IMR-90 (cell line): ENCODE data around the gene THRB. TPM values are rescaled to one million over a fixed set of nuclear protein-coding genes. Genes with fewer than 3 reads are reported as not detected.

Source experiments
- ATAC-seq: fragments of 200-7000 bp; cut with Tn5 transposase; 2 replicates; pipeline ENCODE4 v1.9.1; 2020; ENCODE audit warnings: low read depth, mild to moderate bottlenecking, moderate library complexity
- BruUV-seq: library from RNA; stranded (reverse); fragments of 400-500 nt; replicated peaks from 2 replicates; lab custom pipeline; 2021; lab: Mats Ljungman, UMichigan
- CTCF ChIA-PET: fragments of 300-600 bp; formaldehyde crosslinking; extraction: SDS; loops from one replicate; lab custom pipeline; 2021; ENCODE audit warnings: antibody characterized with exemption; lab: Yijun Ruan, JAX
- POLR2A ChIA-PET: fragments of 300-600 bp; sonication (Branson Sonifier 250); formaldehyde crosslinking; loops from one replicate; lab custom pipeline; 2022; ENCODE audit warnings: antibody characterized with exemption; ENCODE audit not compliant: unreplicated experiment; lab: Charles Lee
- DNase-seq: peaks from one replicate; pipeline ENCODE4 v3.0.0; 2013
- H2AFZ ChIP-seq: replicated peaks from 2 replicates; pipeline ENCODE3; 2013; ENCODE audit warnings: low read length, mild to moderate bottlenecking; ENCODE audit not compliant: poor library complexity
- H2AK5ac ChIP-seq: 2 replicates; pipeline ENCODE4 v1.6.1; 2013; ENCODE audit warnings: low read depth, low read length, inconsistent platforms
- H2AK9ac ChIP-seq: replicated peaks from 2 replicates; pipeline ENCODE3; 2013; ENCODE audit warnings: mild to moderate bottlenecking, low read depth, low read length, moderate library complexity; ENCODE audit not compliant: poor library complexity
- H2BK120ac ChIP-seq: 2 replicates; pipeline ENCODE4 v1.6.1; 2013; ENCODE audit warnings: low read depth, low read length, inconsistent platforms
- H2BK15ac ChIP-seq: 3 replicates; pipeline ENCODE4 v1.6.1; 2013; ENCODE audit warnings: low read depth, low read length, inconsistent platforms
- H2BK20ac ChIP-seq: 2 replicates; pipeline ENCODE4 v1.6.1; 2013; ENCODE audit warnings: low read depth, mild to moderate bottlenecking, inconsistent platforms, low read length, moderate library complexity
- H2BK5ac ChIP-seq: 2 replicates; pipeline ENCODE4 v1.6.1; 2013; ENCODE audit warnings: mild to moderate bottlenecking, low read depth, low read length, inconsistent platforms; ENCODE audit not compliant: poor library complexity, severe bottlenecking
- H3K14ac ChIP-seq: replicated peaks from 2 replicates; pipeline ENCODE4 v1.6.1; 2013; ENCODE audit warnings: low read depth, low read length, inconsistent platforms
- H3K18ac ChIP-seq: 2 replicates; pipeline ENCODE4 v1.6.1; 2013; ENCODE audit warnings: low read depth, low read length, control low read depth
- H3K23ac ChIP-seq: 2 replicates; pipeline ENCODE4 v1.6.1; 2013; ENCODE audit warnings: low read depth, low read length, inconsistent platforms
- H3K27ac ChIP-seq: 2 replicates; pipeline ENCODE4 v1.5.1; 2013; ENCODE audit warnings: mild to moderate bottlenecking, control low read depth, low read length; ENCODE audit not compliant: insufficient read depth
- H3K27me3 ChIP-seq: 2 replicates; pipeline ENCODE4 v1.6.1; 2013; ENCODE audit warnings: low read length; ENCODE audit not compliant: control insufficient read depth, insufficient read depth
- H3K36me3 ChIP-seq: 2 replicates; pipeline ENCODE4 v1.6.1; 2013; ENCODE audit warnings: low read length, mixed read lengths; ENCODE audit not compliant: control insufficient read depth, insufficient read depth
- H3K4ac ChIP-seq: 2 replicates; pipeline ENCODE4 v1.6.1; 2013; ENCODE audit warnings: low read depth, low read length, inconsistent platforms
- H3K4me1 ChIP-seq: 2 replicates; pipeline ENCODE4 v1.6.1; 2013; ENCODE audit warnings: low read length, mixed read lengths; ENCODE audit not compliant: control insufficient read depth, insufficient read depth
- H3K4me2 ChIP-seq: 2 replicates; pipeline ENCODE4 v1.6.1; 2013; ENCODE audit warnings: low read depth, mild to moderate bottlenecking, control low read depth, low read length, moderate library complexity
- H3K4me3 ChIP-seq: 2 replicates; pipeline ENCODE4 v1.5.1; 2013; ENCODE audit warnings: low read depth, mild to moderate bottlenecking, control low read depth, low read length, moderate library complexity; ENCODE audit not compliant: insufficient read depth
- H3K56ac ChIP-seq: 2 replicates; pipeline ENCODE4 v1.6.1; 2013; ENCODE audit warnings: low read length, inconsistent platforms; ENCODE audit not compliant: insufficient read depth; ENCODE audit errors: extremely low read depth
- H3K79me1 ChIP-seq, 2 experiments: 2 replicates each; pipeline ENCODE4 v1.6.1; 2013; ENCODE audit warnings: low read length in 2 of 2, inconsistent platforms in 1 of 2, low read depth in 1 of 2
- H3K9ac ChIP-seq: 2 replicates; pipeline ENCODE4 v1.6.1; 2013; ENCODE audit warnings: low read depth, low read length, control low read depth
- H3K9me1 ChIP-seq: 2 replicates; pipeline ENCODE4 v1.6.1; 2013; ENCODE audit warnings: low read length, inconsistent platforms; ENCODE audit not compliant: insufficient read depth
- H3K9me3 ChIP-seq: 2 replicates; pipeline ENCODE4 v1.6.1; 2013; ENCODE audit warnings: low read length; ENCODE audit not compliant: control insufficient read depth, insufficient read depth
- H4K20me1 ChIP-seq: 2 replicates; pipeline ENCODE4 v1.6.1; 2013; ENCODE audit warnings: low read length, inconsistent platforms; ENCODE audit not compliant: insufficient read depth
- H4K5ac ChIP-seq: 2 replicates; pipeline ENCODE4 v1.6.1; 2013; ENCODE audit warnings: mild to moderate bottlenecking, low read depth, low read length, control low read depth
- H4K8ac ChIP-seq, 2 experiments: 2 replicates each; pipeline ENCODE4 v1.6.1; 2013; ENCODE audit warnings: low read depth in 2 of 2, low read length in 2 of 2, control low read depth in 1 of 2, inconsistent platforms in 1 of 2
- H4K91ac ChIP-seq: 2 replicates; pipeline ENCODE4 v1.6.1; 2013; ENCODE audit warnings: low read depth, low read length, inconsistent platforms; ENCODE audit not compliant: insufficient read depth
- CHD1 ChIP-seq: IDR thresholded peaks from 2 replicates; pipeline ENCODE4 v1.6.1; 2012; ENCODE audit warnings: low read depth, low read length, improper control_type of control experiment
- CTCF ChIP-seq: conservative IDR thresholded peaks from 2 replicates; pipeline ENCODE4 v1.5.1; 2012; ENCODE audit warnings: mild to moderate bottlenecking, low read depth, low read length, improper control_type of control experiment
- FOS ChIP-seq: fragments of 150-350 bp; IDR thresholded peaks from 2 replicates; pipeline ENCODE4 v1.6.1; 2016; ENCODE audit warnings: low read depth, low read length
- MAZ ChIP-seq: IDR thresholded peaks from 2 replicates; pipeline ENCODE4 v1.6.1; 2012; ENCODE audit warnings: low read depth, mild to moderate bottlenecking, low read length, improper control_type of control experiment, moderate library complexity, borderline replicate concordance
- WGBS, 2 experiments: methylation state at CpG; one replicate each; pipeline versions ENCODE4 v1.1.5 to v1.1.7; 2013; ENCODE audit warnings: missing lambda C conversion rate in 2 of 2; ENCODE audit not compliant: insufficient read length in 1 of 2; ENCODE audit errors: extremely low coverage in 2 of 2; 5-methylcytosine and 5-hydroxymethylcytosine counted together
- dilution Hi-C: fragments of 300-500 bp; cut with HindIII; formaldehyde crosslinking; loops from one replicate; pipeline ENCODE4 v1.14.3; 2018; ENCODE audit warnings: low sequenced_read_pairs; ENCODE audit not compliant: unreplicated experiment
- in situ Hi-C: fragments of 300-500 bp; cut with MboI; formaldehyde crosslinking; loops from 3 replicates; pipeline ENCODE4 v1.14.3; 2019; ENCODE audit warnings: low sequenced_read_pairs, inconsistent platforms, mixed read lengths
- intact Hi-C: fragments of 100-400 bp; cut with micrococcal nuclease; formaldehyde crosslinking; loops from 2 replicates; pipeline ENCODE4 v1.10.0; 2022
- polyA plus RNA-seq, 3 experiments: library from polyadenylated mRNA; depleted of rRNA; stranded (reverse); fragments of >200 nt; gene quantifications; 2 replicates each; pipeline ENCODE4 v1.2.3, GENCODE V29; 2012; ENCODE audit warnings: low replicate concordance in 1 of 3
- total RNA-seq: library from RNA; depleted of rRNA; stranded (reverse); fragments of >200 nt; gene quantifications from 2 replicates; pipeline ENCODE4 v1.2.3, GENCODE V29; 2012

The THRB gene
- total and polyA plus RNA-seq, 2 of the 4 experiments (the other 2 are of a cell fraction), result under 0.01 TPM; not detected in 1

- Histone ChIP-seq H3K9me1 (no peaks in the 10 kb centered on the region), H2AFZ (no peak overlapping the region)
- 86% methylated on average over 1 of the region's 3 CpGs; no CpG with 5 or more reads in 1 of the 2 experiments for WGBS, 2 experiments
These were observed 374.2 kb downstream of the THRB start for GRCh38 chr3:24120434-24120833.

More at GRCh38 chr3:24120434-24120833, 374.2 kb downstream of the THRB start:
- dilution Hi-C loops (no loop called here), intact Hi-C loops (no loop called here), in situ Hi-C loops (no loop called here)
- no peaks in the 10 kb centered on the region for H4K20me1 ChIP-seq
- no peak overlapping the region for H2BK20ac ChIP-seq
- H4K5ac ChIP-seq, result no peak overlapping the region
- no peak overlapping the region for H4K91ac ChIP-seq
- H3K9me3 ChIP-seq, result no peaks in the 10 kb centered on the region
- no peak for DNase-seq
- no peak overlapping the region for H2BK120ac ChIP-seq
- no peak for ATAC-seq
- no peak overlapping the region for H2BK5ac ChIP-seq
- H3K4me1 ChIP-seq, result peaks cover 7% of the 10 kb centered on the region
- no peak overlapping the region for H3K18ac ChIP-seq
- BruUV-seq, result no TSS peak
- no peak for TF ChIP-seq CTCF
- no peak for TF ChIP-seq MAZ
- no peak for TF ChIP-seq FOS
- no peak for TF ChIP-seq CHD1
- H3K4me3 ChIP-seq, result no peak overlapping the region
- peaks cover 2% of the 10 kb centered on the region; the same call in 1 of the 2 replicates for H3K27me3 ChIP-seq
- ChIA-PET POLR2A (no interaction called here), CTCF (no interaction called here)
- no peak overlapping the region for H3K9ac ChIP-seq
- no peak overlapping the region for H3K4me2 ChIP-seq
- H3K56ac ChIP-seq, result no peak overlapping the region
- H2BK15ac ChIP-seq, result no peak overlapping the region
- no peak overlapping the region for H3K14ac ChIP-seq
- no peak overlapping the region for H3K4ac ChIP-seq
- no peaks in the 10 kb centered on the region for H3K36me3 ChIP-seq
- no peak overlapping the region for H3K27ac ChIP-seq
- H4K8ac ChIP-seq, result no peak overlapping the region
- H3K79me1 ChIP-seq, result no peaks in the 10 kb centered on the region
- no peak overlapping the region for H2AK9ac ChIP-seq
- no peak overlapping the region for H3K23ac ChIP-seq
- H2AK5ac ChIP-seq, result no peak overlapping the region
